Measurements from ENCODE around the gene ASB16. TPM values are rescaled to one million over a fixed set of nuclear protein-coding genes. Genes with fewer than 3 reads are reported as not detected.

Gene ASB16
- total and polyA plus RNA-seq, 2 donors (not counting 1 experiment from before 2014, with no cell fraction given): not detected

- Mint-ChIP-seq H3K27me3 (no peaks in the 10 kb centered on the region), H3K4me1 (peaks cover 68% of the 10 kb centered on the region), H3K27ac (peak overlapping the region; percentile 98), H3K9me3 (ENCODE audit: insufficient read depth) (no peaks in the 10 kb centered on the region), H3K4me3 (peak overlapping the region; percentile 34)
- peak overlapping the region; percentile 9 for H3K4me2 ChIP-seq (replicated peaks; ENCODE audit: low read depth, low read length, poor library complexity, severe bottlenecking)
- H3K4me1 ChIP-seq (ENCODE audit: control insufficient read depth in 2 of 2, insufficient read depth in 2 of 2, low read length in 2 of 2): peaks cover 55 to 75% of the 10 kb centered on the region in 2 donors
- ATAC-seq (ENCODE audit: low read depth) (no peak), DNase-seq (no peak)
- 97% methylated on average over 11 of the region's 15 CpGs for WGBS (ENCODE audit: insufficient coverage)
- peak overlapping the region; percentile 88 to 89 for H3K27ac ChIP-seq (ENCODE audit: low read length in 2 of 2)
- H3K36me3 ChIP-seq (replicated peaks in 1 of 2; ENCODE audit: control extremely low read depth in 1 of 2, control insufficient read depth in 1 of 2, extremely low read depth in 1 of 2, insufficient read depth in 2 of 2, low read length in 1 of 2): peaks cover 2 to 61% of the 10 kb centered on the region in 2 experiments
- no peak for TF ChIP-seq EZH2 (IDR thresholded peaks at IDR 0.05; ENCODE audit: borderline replicate concordance, insufficient read depth, low read depth, low read length, poor library complexity, severe bottlenecking)
- no peak for TF ChIP-seq CTCF (IDR thresholded peaks at IDR 0.05)
- peaks cover 29% of the 10 kb centered on the region for H4K20me1 ChIP-seq (ENCODE audit: control insufficient read depth, insufficient read depth, low read length, poor library complexity, severe bottlenecking)
- H3K9ac ChIP-seq (ENCODE audit: low read length): no peak overlapping the region
- CTCF ChIA-PET: interaction anchor here (0.9 to 6.2 kb wide), 8 partner anchors 7 to 140 kb away, joined by 3 to 98 read pairs (median 6); partner anchors contain the start of genes GRN and UBTF
- H2AFZ ChIP-seq (ENCODE audit: insufficient read depth, low read depth, low read length, poor library complexity, severe bottlenecking): no peak overlapping the region
- intact Hi-C loops (cut with micrococcal nuclease): no loop called here
- H3K4me3 ChIP-seq (ENCODE audit: control extremely low read depth in 1 of 5, extremely low read depth in 1 of 5, insufficient read depth in 1 of 5, low read depth in 2 of 5, low read length in 4 of 5): no peak overlapping the region
- POLR2A ChIA-PET: interaction anchor here (0.6 kb wide), 1 partner anchor 14 kb away, joined by 6 read pairs; the partner anchor contains the start of gene ATXN7L3
- H3K9me3 ChIP-seq (ENCODE audit: control extremely low read depth in 1 of 3, control insufficient read depth in 2 of 3, insufficient read depth in 1 of 3, low read length in 2 of 3): no peaks in the 10 kb centered on the region
- H3K27me3 ChIP-seq (replicated peaks in 1 of 4; ENCODE audit: control extremely low read depth in 1 of 4, control insufficient read depth in 3 of 4, insufficient read depth in 4 of 4, low read length in 3 of 4): no peaks in the 10 kb centered on the region
- H3K79me2 ChIP-seq (ENCODE audit: control insufficient read depth, insufficient read depth, low read length): peaks cover 89% of the 10 kb centered on the region
These were observed 43.1 kb downstream of the ASB16 start for GRCh38 chr17:44213403-44214229.

- H3K27ac ChIP-seq (ENCODE audit: low read length in 2 of 2): peak overlapping the region; percentile 88 to 89
- no peak for TF ChIP-seq EZH2 (IDR thresholded peaks at IDR 0.05; ENCODE audit: borderline replicate concordance, insufficient read depth, low read depth, low read length, poor library complexity, severe bottlenecking)
- no peak for TF ChIP-seq CTCF (IDR thresholded peaks at IDR 0.05)
These were observed 43.7 kb downstream of the ASB16 start for GRCh38 chr17:44214230-44214494.

More at GRCh38 chr17:44214230-44214494, 43.7 kb downstream of the ASB16 start:
- Histone ChIP-seq H3K9me3 (ENCODE audit: control extremely low read depth in 1 of 3, control insufficient read depth in 2 of 3, insufficient read depth in 1 of 3, low read length in 2 of 3) (no peaks in the 10 kb centered on the region), H3K9ac (ENCODE audit: low read length) (no peak overlapping the region), H3K4me2 (replicated peaks; ENCODE audit: low read depth, low read length, poor library complexity, severe bottlenecking) (peak overlapping the region; percentile 9), H3K36me3 (replicated peaks in 1 of 2; ENCODE audit: control extremely low read depth in 1 of 2, control insufficient read depth in 1 of 2, extremely low read depth in 1 of 2, insufficient read depth in 2 of 2, low read length in 1 of 2) (peaks cover 2 to 55% of the 10 kb centered on the region in 2 experiments), H3K79me2 (ENCODE audit: control insufficient read depth, insufficient read depth, low read length) (peaks cover 88% of the 10 kb centered on the region), H2AFZ (ENCODE audit: insufficient read depth, low read depth, low read length, poor library complexity, severe bottlenecking) (no peak overlapping the region), H4K20me1 (ENCODE audit: control insufficient read depth, insufficient read depth, low read length, poor library complexity, severe bottlenecking) (peaks cover 29% of the 10 kb centered on the region), H3K27me3 (replicated peaks in 1 of 4; ENCODE audit: control extremely low read depth in 1 of 4, control insufficient read depth in 3 of 4, insufficient read depth in 4 of 4, low read length in 3 of 4) (no peaks in the 10 kb centered on the region), H3K4me3 (ENCODE audit: control extremely low read depth in 1 of 5, extremely low read depth in 1 of 5, insufficient read depth in 1 of 5, low read depth in 2 of 5, low read length in 4 of 5) (no peak overlapping the region), H3K4me1 (ENCODE audit: control insufficient read depth in 2 of 2, insufficient read depth in 2 of 2, low read length in 2 of 2) (peaks cover 55 to 75% of the 10 kb centered on the region in 2 donors)
- Mint-ChIP-seq H3K4me1 (peaks cover 68% of the 10 kb centered on the region), H3K27ac (peak overlapping the region; percentile 98), H3K4me3 (peak overlapping the region; percentile 34), H3K9me3 (ENCODE audit: insufficient read depth) (no peaks in the 10 kb centered on the region), H3K27me3 (no peaks in the 10 kb centered on the region)
- intact Hi-C loops (cut with micrococcal nuclease): no loop called here
- WGBS (ENCODE audit: insufficient coverage): 100% methylated on average over 1 of the region's 1 CpG
- CTCF ChIA-PET: interaction anchor here (0.8 to 1.5 kb wide), 6 partner anchors 10 to 140 kb away, joined by 3 to 6 read pairs (median 4); partner anchors contain the start of gene SLC25A39
- POLR2A ChIA-PET: interaction anchor here (0.6 kb wide), 1 partner anchor 14 kb away, joined by 6 read pairs; the partner anchor contains the start of gene ATXN7L3
- DNase-seq: no peak
- no peak for ATAC-seq (ENCODE audit: low read depth)

Measured in B cell (primary cell).